Skeletal muscle tissue (tissue), 5 donors: ENCODE data around the gene CTF1. TPM values are rescaled to one million over a fixed set of nuclear protein-coding genes. Genes with fewer than 3 reads are reported as not detected.

Source experiments
- H3K27ac ChIP-seq: one replicate; pipeline ENCODE4 v1.7.0; 2013; ENCODE audit warnings: mild to moderate bottlenecking, low read depth, low read length, inconsistent platforms
- H3K27me3 ChIP-seq, 3 donors: one replicate each; pipeline ENCODE4 v1.7.0; 2013; ENCODE audit warnings: low read length in 3 of 3; ENCODE audit not compliant: control insufficient read depth in 3 of 3, insufficient read depth in 3 of 3
- H3K36me3 ChIP-seq, 3 donors: one replicate each; pipeline ENCODE4 v1.7.0; 2013; ENCODE audit warnings: low read length in 3 of 3; ENCODE audit not compliant: control insufficient read depth in 3 of 3, insufficient read depth in 3 of 3
- H3K4me1 ChIP-seq, 3 donors: one replicate each; pipeline ENCODE4 v1.7.0; 2013; ENCODE audit warnings: low read length in 3 of 3, mild to moderate bottlenecking in 3 of 3; ENCODE audit not compliant: control insufficient read depth in 3 of 3, insufficient read depth in 3 of 3
- H3K4me3 ChIP-seq, 3 donors: one replicate each; pipeline ENCODE4 v1.7.0; 2013; ENCODE audit warnings: low read length in 3 of 3
- H3K9ac ChIP-seq, 3 donors: one replicate each; pipeline ENCODE4 v1.7.0; 2013; ENCODE audit warnings: low read length in 3 of 3, mild to moderate bottlenecking in 3 of 3, moderate library complexity in 2 of 3, low read depth in 1 of 3
- H3K9me3 ChIP-seq, 3 donors: one replicate each; pipeline ENCODE4 v1.7.0; 2013; ENCODE audit warnings: low read length in 3 of 3; ENCODE audit not compliant: control insufficient read depth in 3 of 3
- small RNA-seq: library from RNA; depleted of rRNA; stranded (forward); fragments of <200 nt; gene quantifications from one replicate; pipeline ENCODE3, GENCODE V24; 2014
- total RNA-seq: library from RNA; depleted of rRNA; stranded (reverse); fragments of >200 nt; gene quantifications from one replicate; pipeline ENCODE4 v1.2.3, GENCODE V29; 2014
- donor health status: Osteomylitis.

The CTF1 gene
- total RNA-seq, 1 donor from 2014 or later, result 0.52 TPM

DNA sequence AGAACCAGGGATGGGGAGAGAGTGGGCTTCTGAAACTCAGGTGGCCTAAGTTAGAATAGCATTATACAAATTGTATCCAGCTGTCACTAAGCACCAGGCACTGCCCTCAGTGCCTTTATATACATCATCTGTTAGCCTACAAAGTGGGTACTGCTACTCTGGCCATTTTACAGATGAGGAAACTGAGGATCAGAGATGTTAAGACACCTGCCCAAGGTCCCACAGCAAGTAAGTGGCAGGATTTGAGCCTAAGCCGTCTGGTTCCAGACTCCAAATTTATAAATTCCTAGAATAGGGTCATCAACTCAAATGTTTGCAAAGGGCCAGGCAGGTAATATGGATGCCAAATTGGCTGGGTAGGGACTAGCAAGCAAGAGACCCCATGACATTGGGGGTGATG, 54.8 kb downstream of the CTF1 start:
- Histone ChIP-seq H3K9ac (peak overlapping the region in 1 of 3 donors; percentile 8), H3K36me3 (peaks cover 0 to 3% (median 0%) of the 10 kb centered on the region in 3 donors), H3K27ac (no peak overlapping the region), H3K4me1 (peaks cover 28 to 37% (median 33%) of the 10 kb centered on the region in 3 donors), H3K9me3 (no peaks in the 10 kb centered on the region), H3K4me3 (no peak overlapping the region), H3K27me3 (no peaks in the 10 kb centered on the region)

DNA sequence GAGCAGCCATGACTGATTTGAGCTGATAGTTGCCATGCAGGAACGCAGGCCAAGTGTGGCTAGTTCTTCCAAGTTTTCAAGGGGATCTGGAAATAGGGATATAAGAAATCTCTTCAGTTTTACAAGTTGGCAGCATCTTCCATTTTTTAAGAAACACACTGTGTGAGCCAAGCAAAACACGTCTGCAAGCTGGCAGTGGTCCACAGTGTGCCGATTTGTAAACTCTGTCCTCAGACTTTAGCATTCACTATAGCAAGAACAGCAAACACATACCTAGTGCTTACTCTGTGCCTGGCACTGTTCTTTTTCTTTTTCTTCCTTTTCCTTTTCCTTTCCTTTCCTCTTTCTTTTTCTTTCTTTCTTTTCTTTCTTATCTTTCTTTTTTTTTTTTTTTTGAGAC, 55.3 kb downstream of the CTF1 start:
- peaks cover 32 to 43% (median 37%) of the 10 kb centered on the region in 3 donors for H3K4me1 ChIP-seq

DNA sequence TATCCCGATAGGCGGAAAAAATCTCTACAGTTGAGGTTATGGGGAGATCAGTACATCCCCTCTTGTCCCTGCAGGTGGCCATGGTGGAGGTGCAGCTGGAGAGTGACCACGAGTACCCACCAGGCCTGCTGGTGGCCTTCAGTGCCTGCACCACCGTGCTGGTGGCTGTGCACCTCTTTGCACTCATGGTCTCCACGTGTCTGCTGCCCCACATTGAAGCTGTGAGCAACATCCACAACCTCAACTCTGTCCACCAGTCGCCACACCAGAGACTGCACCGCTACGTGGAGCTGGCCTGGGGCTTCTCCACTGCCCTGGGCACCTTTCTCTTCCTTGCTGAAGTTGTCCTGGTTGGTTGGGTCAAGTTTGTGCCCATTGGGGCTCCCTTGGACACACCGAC, 56.7 kb downstream of the CTF1 start:
- H3K27ac ChIP-seq, result no peak overlapping the region
- H3K4me1 ChIP-seq, result peaks cover 35 to 43% (median 40%) of the 10 kb centered on the region in 3 donors
- H3K9ac ChIP-seq, result peak overlapping the region in 1 of 3 donors; percentile 66
- no peaks in the 10 kb centered on the region for H3K9me3 ChIP-seq
- no peaks in the 10 kb centered on the region for H3K36me3 ChIP-seq
- H3K4me3 ChIP-seq, result peak overlapping the region in 1 of 3 donors; percentile 6
- H3K27me3 ChIP-seq, result no peaks in the 10 kb centered on the region

More for the DNA sequence above, 55.3 kb downstream of the CTF1 start:
- H3K27ac ChIP-seq, result no peak overlapping the region
- H3K27me3 ChIP-seq, result no peaks in the 10 kb centered on the region
- no peaks in the 10 kb centered on the region for H3K9me3 ChIP-seq
- peak overlapping the region in 1 of 3 donors; percentile 9 for H3K4me3 ChIP-seq
- H3K36me3 ChIP-seq, result peaks cover 0 to 2% (median 0%) of the 10 kb centered on the region in 3 donors
- H3K9ac ChIP-seq, result no peak overlapping the region

Small RNA genes within 50 kb of the gene (small RNA-seq; reads per million reads assigned to genes)
- gene AC135048.1, result not detected
- gene MIR4519, result not detected
- not detected for gene MIR762

Other genes with a start within 250 kb of the CTF1 start
- 6.8 TPM for gene PRR14, start 245.7 kb upstream of the CTF1 start, total RNA-seq
- gene FBRS, start 238.2 kb upstream of the CTF1 start, total RNA-seq, result 7.3 TPM
- gene SRCAP, start 197.4 kb upstream of the CTF1 start, total RNA-seq, result 17.2 TPM
- 3.7 TPM for gene PHKG2, start 148.2 kb upstream of the CTF1 start, total RNA-seq
- gene CFAP119, start 134.6 kb upstream of the CTF1 start, total RNA-seq, result 1.6 TPM
- 50.6 TPM for gene RNF40, start 134.3 kb upstream of the CTF1 start, total RNA-seq
- 5.7 TPM for gene ZNF629, start 109.4 kb upstream of the CTF1 start, total RNA-seq
- gene BCL7C, start 2.5 kb upstream of the CTF1 start, total RNA-seq, result 29.7 TPM
- 5.2 TPM for gene FBXL19, start 27.0 kb downstream of the CTF1 start, total RNA-seq
- gene ORAI3, start 52.5 kb downstream of the CTF1 start, total RNA-seq, result 9.4 TPM
- gene SETD1A, start 61.1 kb downstream of the CTF1 start, total RNA-seq, result 3.7 TPM
- 12.5 TPM for gene HSD3B7, start 88.6 kb downstream of the CTF1 start, total RNA-seq
- not detected for gene STX1B, start 114.0 kb downstream of the CTF1 start, total RNA-seq
- gene STX4, start 136.9 kb downstream of the CTF1 start, total RNA-seq, result 19.3 TPM
- 5.7 TPM for gene ZNF668, start 177.6 kb downstream of the CTF1 start, total RNA-seq
- 9.4 TPM for gene ZNF646, start 177.8 kb downstream of the CTF1 start, total RNA-seq
- 2.6 TPM for gene PRSS53, start 192.3 kb downstream of the CTF1 start, total RNA-seq
- gene VKORC1, start 198.2 kb downstream of the CTF1 start, total RNA-seq, result 34.4 TPM
- gene BCKDK, start 211.8 kb downstream of the CTF1 start, total RNA-seq, result 8.9 TPM
- 43.3 TPM for gene KAT8, start 221.1 kb downstream of the CTF1 start, total RNA-seq
- not detected for gene PRSS8, start 239.1 kb downstream of the CTF1 start, total RNA-seq